Liver (tissue), 3 donors: ENCODE data around the gene CTU2.

ENCODE experiments used
- JUND ChIP-seq, 2 donors: IDR thresholded peaks; 2 replicates each; pipeline ENCODE4 v1.6.1; 2016; ENCODE audit warnings: antibody characterized with exemption in 2 of 2
- RAD21 ChIP-seq, 2 donors: IDR thresholded peaks; 2 replicates each; pipeline ENCODE4 v1.6.1; 2016; ENCODE audit warnings: antibody characterized with exemption in 2 of 2, mild to moderate bottlenecking in 2 of 2
- REST ChIP-seq: IDR thresholded peaks from 2 replicates; pipeline ENCODE4 v1.6.1; 2016; ENCODE audit warnings: antibody characterized with exemption, mild to moderate bottlenecking
- YY1 ChIP-seq: IDR thresholded peaks from 2 replicates; pipeline ENCODE4 v1.6.1; 2016; ENCODE audit warnings: antibody characterized with exemption, mild to moderate bottlenecking
- TF ChIP-seq, protein P1 (sequence below): fragments of 150-350 bp; IDR thresholded peaks from 2 replicates; pipeline ENCODE4 v1.5.1; 2017; ENCODE audit warnings: improper control_type of control experiment, low read depth, low read length; ENCODE audit not compliant: missing input control
- TF ChIP-seq, protein P2 (sequence below): IDR thresholded peaks from 2 replicates; pipeline ENCODE4 v1.6.1; 2016; ENCODE audit warnings: antibody characterized with exemption
- donor health status: healthy.
- donor health status: healthy.

GRCh38 chr16:88718178-88718577, 11.9 kb downstream of the CTU2 start:
- TF ChIP-seq YY1 (no peak), JUND (IDR thresholded peaks at IDR 0.05) (no peak), RAD21 (IDR thresholded peaks at IDR 0.05) (no peak), REST (no peak)
- TF ChIP-seq, protein P1, sequence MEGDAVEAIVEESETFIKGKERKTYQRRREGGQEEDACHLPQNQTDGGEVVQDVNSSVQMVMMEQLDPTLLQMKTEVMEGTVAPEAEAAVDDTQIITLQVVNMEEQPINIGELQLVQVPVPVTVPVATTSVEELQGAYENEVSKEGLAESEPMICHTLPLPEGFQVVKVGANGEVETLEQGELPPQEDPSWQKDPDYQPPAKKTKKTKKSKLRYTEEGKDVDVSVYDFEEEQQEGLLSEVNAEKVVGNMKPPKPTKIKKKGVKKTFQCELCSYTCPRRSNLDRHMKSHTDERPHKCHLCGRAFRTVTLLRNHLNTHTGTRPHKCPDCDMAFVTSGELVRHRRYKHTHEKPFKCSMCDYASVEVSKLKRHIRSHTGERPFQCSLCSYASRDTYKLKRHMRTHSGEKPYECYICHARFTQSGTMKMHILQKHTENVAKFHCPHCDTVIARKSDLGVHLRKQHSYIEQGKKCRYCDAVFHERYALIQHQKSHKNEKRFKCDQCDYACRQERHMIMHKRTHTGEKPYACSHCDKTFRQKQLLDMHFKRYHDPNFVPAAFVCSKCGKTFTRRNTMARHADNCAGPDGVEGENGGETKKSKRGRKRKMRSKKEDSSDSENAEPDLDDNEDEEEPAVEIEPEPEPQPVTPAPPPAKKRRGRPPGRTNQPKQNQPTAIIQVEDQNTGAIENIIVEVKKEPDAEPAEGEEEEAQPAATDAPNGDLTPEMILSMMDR = no peak
- TF ChIP-seq, protein P2, sequence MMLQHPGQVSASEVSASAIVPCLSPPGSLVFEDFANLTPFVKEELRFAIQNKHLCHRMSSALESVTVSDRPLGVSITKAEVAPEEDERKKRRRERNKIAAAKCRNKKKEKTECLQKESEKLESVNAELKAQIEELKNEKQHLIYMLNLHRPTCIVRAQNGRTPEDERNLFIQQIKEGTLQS = no peak
